ENCODE data around the gene SLC46A2. TPM values are rescaled to one million over a fixed set of nuclear protein-coding genes. Genes with fewer than 3 reads are reported as not detected.

SLC46A2 gene
- total RNA-seq, 1 donor from 2014 or later = not detected

GRCh38 chr9:112836394-112836793, 54.3 kb downstream of the SLC46A2 start:
- Mint-ChIP-seq H3K9me3 (ENCODE audit: unreplicated experiment) (no peaks in the 10 kb centered on the region), H3K27me3 (ENCODE audit: low read depth, unreplicated experiment) (no peaks in the 10 kb centered on the region), H3K36me3 (ENCODE audit: low read depth, unreplicated experiment) (peaks cover 16% of the 10 kb centered on the region), H3K4me3 (ENCODE audit: unreplicated experiment) (no peak overlapping the region), H3K4me1 (ENCODE audit: low read depth, unreplicated experiment) (no peaks in the 10 kb centered on the region), H3K27ac (ENCODE audit: unreplicated experiment) (no peak overlapping the region)
- H3K9me3 ChIP-seq (ENCODE audit: insufficient read depth, low read depth, low read length) = no peaks in the 10 kb centered on the region
- FAIRE-seq = no peak
- no peak overlapping the region for H3K4me2 ChIP-seq (ENCODE audit: low read length)
- TF ChIP-seq CTCF (IDR thresholded peaks at IDR 0.05; ENCODE audit: insufficient read depth, low read depth, low read length) = no peak
- H3K9ac ChIP-seq (ENCODE audit: low read length) = no peak overlapping the region
- no peak overlapping the region for H2AFZ ChIP-seq (ENCODE audit: low read depth, low read length)
- no peak overlapping the region for H3K27ac ChIP-seq (ENCODE audit: low read depth, low read length)
- H3K27me3 ChIP-seq (ENCODE audit: insufficient read depth, low read length) = no peaks in the 10 kb centered on the region
- no peaks in the 10 kb centered on the region for H3K4me1 ChIP-seq (ENCODE audit: insufficient read depth, low read length)
- H4K20me1 ChIP-seq (ENCODE audit: insufficient read depth, low read length) = no peaks in the 10 kb centered on the region
- no peak for DNase-seq (ENCODE audit: low read depth)
- peaks cover 3% of the 10 kb centered on the region for H3K36me3 ChIP-seq (ENCODE audit: insufficient read depth, low read length)
- no peak overlapping the region for H3K4me3 ChIP-seq (ENCODE audit: insufficient read depth, low read depth, low read length)
- no peaks in the 10 kb centered on the region for H3K79me2 ChIP-seq (ENCODE audit: insufficient read depth, low read length)

- DNase-seq (ENCODE audit: low read depth) (no peak), FAIRE-seq (no peak)
- peaks cover 2% of the 10 kb centered on the region for H3K36me3 ChIP-seq (ENCODE audit: insufficient read depth, low read length)
- Mint-ChIP-seq H3K36me3 (ENCODE audit: low read depth, unreplicated experiment) (peaks cover 12% of the 10 kb centered on the region), H3K27ac (ENCODE audit: unreplicated experiment) (no peak overlapping the region), H3K27me3 (ENCODE audit: low read depth, unreplicated experiment) (no peaks in the 10 kb centered on the region), H3K4me1 (ENCODE audit: low read depth, unreplicated experiment) (no peaks in the 10 kb centered on the region), H3K9me3 (ENCODE audit: unreplicated experiment) (no peaks in the 10 kb centered on the region), H3K4me3 (ENCODE audit: unreplicated experiment) (no peak overlapping the region)
- H2AFZ ChIP-seq (ENCODE audit: low read depth, low read length) = no peak overlapping the region
- no peaks in the 10 kb centered on the region for H3K27me3 ChIP-seq (ENCODE audit: insufficient read depth, low read length)
- TF ChIP-seq CTCF (IDR thresholded peaks at IDR 0.05; ENCODE audit: insufficient read depth, low read depth, low read length) = no peak
- no peak for TF ChIP-seq EZH2 (IDR thresholded peaks at IDR 0.05; ENCODE audit: insufficient read depth, low read length)
- no peaks in the 10 kb centered on the region for H3K4me1 ChIP-seq (ENCODE audit: insufficient read depth, low read length)
- H3K9ac ChIP-seq (ENCODE audit: low read length) = no peak overlapping the region
- no peaks in the 10 kb centered on the region for H3K79me2 ChIP-seq (ENCODE audit: insufficient read depth, low read length)
- no peaks in the 10 kb centered on the region for H4K20me1 ChIP-seq (ENCODE audit: insufficient read depth, low read length)
- no peak overlapping the region for H3K27ac ChIP-seq (ENCODE audit: low read depth, low read length)
- H3K4me3 ChIP-seq (ENCODE audit: insufficient read depth, low read depth, low read length) = no peak overlapping the region
- H3K4me2 ChIP-seq (ENCODE audit: low read length) = no peak overlapping the region
- no peaks in the 10 kb centered on the region for H3K9me3 ChIP-seq (ENCODE audit: insufficient read depth, low read depth, low read length)
These were observed 57.6 kb downstream of the SLC46A2 start for GRCh38 chr9:112833081-112833480.

- TF ChIP-seq CTCF (IDR thresholded peaks at IDR 0.05; ENCODE audit: insufficient read depth, low read depth, low read length) (no peak), EZH2 (IDR thresholded peaks at IDR 0.05; ENCODE audit: insufficient read depth, low read length) (no peak)
- Mint-ChIP-seq H3K36me3 (ENCODE audit: low read depth, unreplicated experiment) (peaks cover 12% of the 10 kb centered on the region), H3K27me3 (ENCODE audit: low read depth, unreplicated experiment) (no peaks in the 10 kb centered on the region), H3K27ac (ENCODE audit: unreplicated experiment) (no peak overlapping the region), H3K9me3 (ENCODE audit: unreplicated experiment) (no peaks in the 10 kb centered on the region), H3K4me1 (ENCODE audit: low read depth, unreplicated experiment) (no peaks in the 10 kb centered on the region), H3K4me3 (ENCODE audit: unreplicated experiment) (no peak overlapping the region)
- H3K9me3 ChIP-seq (ENCODE audit: insufficient read depth, low read depth, low read length) = no peaks in the 10 kb centered on the region
- no peaks in the 10 kb centered on the region for H4K20me1 ChIP-seq (ENCODE audit: insufficient read depth, low read length)
- no peak overlapping the region for H2AFZ ChIP-seq (ENCODE audit: low read depth, low read length)
- no peaks in the 10 kb centered on the region for H3K4me1 ChIP-seq (ENCODE audit: insufficient read depth, low read length)
- H3K27ac ChIP-seq (ENCODE audit: low read depth, low read length) = no peak overlapping the region
- no peak for DNase-seq (ENCODE audit: low read depth)
- H3K27me3 ChIP-seq (ENCODE audit: insufficient read depth, low read length) = no peaks in the 10 kb centered on the region
- H3K4me3 ChIP-seq (ENCODE audit: insufficient read depth, low read depth, low read length) = no peak overlapping the region
- no peak for FAIRE-seq
- no peak overlapping the region for H3K4me2 ChIP-seq (ENCODE audit: low read length)
- H3K36me3 ChIP-seq (ENCODE audit: insufficient read depth, low read length) = peaks cover 2% of the 10 kb centered on the region
- no peaks in the 10 kb centered on the region for H3K79me2 ChIP-seq (ENCODE audit: insufficient read depth, low read length)
- no peak overlapping the region for H3K9ac ChIP-seq (ENCODE audit: low read length)
These were observed 58.7 kb downstream of the SLC46A2 start for GRCh38 chr9:112831969-112832368.
